BJ (cell line): ENCODE measurements around the gene ETHE1. TPM values are rescaled to one million over a fixed set of nuclear protein-coding genes. Genes with fewer than 3 reads are reported as not detected.

Experiments
- CTCF ChIA-PET: fragments of 350-600 bp; formaldehyde crosslinking; extraction: SDS; loops from one replicate; lab custom pipeline; 2021; ENCODE audit warnings: antibody characterized with exemption, inconsistent platforms; lab: Yijun Ruan, JAX
- POLR2A ChIA-PET: fragments of 300-600 bp; sonication (Branson Sonifier 250); formaldehyde crosslinking; extraction: SDS; loops from one replicate; lab custom pipeline; 2021; ENCODE audit warnings: antibody characterized with exemption; lab: Charles Lee
- DNase-seq: peaks from one replicate; pipeline ENCODE4 v3.0.0-alpha.2; 2011; ENCODE audit warnings: low read depth
- H3K27me3 ChIP-seq: 2 replicates; pipeline ENCODE4 v1.6.0; 2011; ENCODE audit warnings: low read length; ENCODE audit not compliant: control insufficient read depth, insufficient read depth
- H3K36me3 ChIP-seq: 2 replicates; pipeline ENCODE4 v1.5.1; 2011; ENCODE audit warnings: low read length; ENCODE audit not compliant: control insufficient read depth, insufficient read depth
- H3K4me3 ChIP-seq: 2 replicates; pipeline ENCODE4 v1.5.1; 2011; ENCODE audit warnings: low read depth, mild to moderate bottlenecking, control low read depth, low read length
- CTCF ChIP-seq: IDR thresholded peaks from 2 replicates; pipeline ENCODE4 v1.5.1; 2011; ENCODE audit warnings: low read depth, mild to moderate bottlenecking, control low read depth, inconsistent platforms, low read length, moderate library complexity; ENCODE audit not compliant: insufficient read depth
- polyA plus RNA-seq: library from polyadenylated mRNA; depleted of rRNA; stranded (reverse); fragments of >200 nt; gene quantifications from 2 replicates; pipeline ENCODE4 v1.2.3, GENCODE V29; 2011

Gene ETHE1
- polyA plus RNA-seq, 1 experiment = 261 TPM

DNA sequence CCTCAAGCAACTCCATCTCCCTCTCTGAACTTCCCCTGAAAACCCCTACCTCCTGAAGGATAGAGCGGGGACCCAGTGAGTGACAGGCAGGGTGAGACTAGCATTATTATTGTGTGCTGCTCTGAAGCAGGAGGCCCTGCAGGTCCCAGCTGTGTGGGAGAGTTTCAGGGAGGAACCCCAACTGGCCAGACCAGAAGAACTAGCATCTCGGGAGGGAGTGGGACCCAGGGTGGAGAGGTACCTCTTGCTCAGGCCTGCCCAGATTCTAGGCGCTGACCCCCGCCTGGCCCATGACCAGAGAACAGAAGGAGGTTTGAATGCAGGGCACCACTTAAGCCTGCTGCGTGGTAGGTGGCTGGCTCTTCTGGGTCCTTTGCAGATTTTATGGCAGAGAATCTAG, 55.9 kb downstream of the ETHE1 start:
- Histone ChIP-seq H3K36me3 (no peaks in the 10 kb centered on the region), H3K27me3 (no peaks in the 10 kb centered on the region), H3K4me3 (no peak overlapping the region)
- DNase-seq = no peak
- no peak for TF ChIP-seq CTCF
- CTCF ChIA-PET = interaction anchor here (1.1 to 1.3 kb wide), 2 partner anchors 24 kb away, joined by 3 read pairs; no protein-coding TSS in a partner anchor
- POLR2A ChIA-PET = no interaction called here

DNA sequence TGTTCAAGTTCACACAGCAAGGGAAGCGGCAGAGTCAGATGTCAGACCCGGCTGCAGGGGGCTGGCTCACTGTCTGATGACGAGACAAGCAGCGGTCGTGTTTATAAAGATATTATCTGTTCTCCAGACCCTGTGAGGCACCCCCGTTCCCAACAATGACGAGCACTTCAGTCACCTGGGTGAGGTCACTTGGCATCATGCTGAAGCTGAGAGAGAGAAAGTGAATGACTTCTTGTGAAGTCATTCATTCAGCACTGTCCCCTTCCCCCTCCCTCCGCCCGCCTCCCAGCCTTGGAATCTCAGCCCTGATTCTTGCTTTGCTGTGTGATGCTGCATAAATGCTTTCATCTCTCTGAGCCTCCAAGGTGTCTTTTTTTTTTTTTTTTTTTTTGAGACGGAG, 56.7 kb downstream of the ETHE1 start:
- no peak for TF ChIP-seq CTCF
- Histone ChIP-seq H3K4me3 (no peak overlapping the region), H3K36me3 (no peaks in the 10 kb centered on the region), H3K27me3 (no peaks in the 10 kb centered on the region)
- DNase-seq = peak; percentile 9
- POLR2A ChIA-PET = no interaction called here
- CTCF ChIA-PET = interaction anchor here (1.1 kb wide), 1 partner anchor 23 kb away, joined by 3 read pairs; no protein-coding TSS in a partner anchor

GRCh38 chr19:43469160-43469480, 57.9 kb downstream of the ETHE1 start:
- ChIA-PET POLR2A (no interaction called here), CTCF (interaction anchor here (0.6 to 1.1 kb wide), 4 partner anchors 11 to 258 kb away, joined by 3 read pairs; no protein-coding TSS in a partner anchor)
- no peaks in the 10 kb centered on the region for H3K36me3 ChIP-seq
- H3K4me3 ChIP-seq = no peak overlapping the region
- no peak for TF ChIP-seq CTCF
- H3K27me3 ChIP-seq = no peaks in the 10 kb centered on the region; the same call in 1 of the 2 replicates
- no peak for DNase-seq

DNA sequence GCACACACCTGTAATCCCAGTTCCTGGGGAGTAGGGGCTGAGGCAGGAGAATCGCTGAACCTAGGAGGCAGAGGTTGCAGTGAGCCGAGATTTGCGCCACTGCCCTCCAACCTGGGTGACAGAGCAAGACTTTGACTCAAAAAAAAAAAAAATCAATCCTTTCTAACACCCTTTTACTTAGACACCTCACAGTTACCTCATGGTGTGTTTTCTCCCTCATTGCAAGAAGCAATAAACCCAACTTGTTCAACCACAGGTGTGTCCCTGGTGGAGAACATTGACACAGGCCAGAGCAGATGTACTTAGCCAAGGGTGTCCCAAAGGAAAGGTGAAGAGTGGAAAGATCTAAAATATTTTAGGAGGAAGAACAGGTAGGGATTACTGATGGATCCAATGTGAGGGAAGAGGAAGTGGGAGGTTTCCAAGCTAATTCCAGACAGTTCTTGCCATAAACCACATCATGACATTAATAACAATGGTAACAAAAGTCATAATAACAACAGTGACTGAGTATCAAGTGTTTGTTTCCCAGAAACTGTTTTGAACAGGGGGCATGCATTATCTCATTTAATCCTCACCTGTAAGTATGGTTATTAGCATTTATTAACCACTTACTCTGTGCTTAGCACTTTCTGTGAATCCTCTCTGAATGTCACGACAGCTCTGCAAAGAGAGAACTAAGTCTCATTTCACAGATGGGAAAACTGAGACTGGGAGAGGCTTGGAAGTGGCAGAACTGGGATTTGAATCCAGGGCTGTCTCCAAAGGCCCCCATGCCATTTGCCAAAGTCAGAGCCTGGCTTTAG, 58.4 kb downstream of the ETHE1 start:
- ChIA-PET CTCF (interaction anchor here (0.7 to 1.1 kb wide), 3 partner anchors 12 to 60 kb away, joined by 3 read pairs; no protein-coding TSS in a partner anchor), POLR2A (interaction anchor here (0.6 kb wide), 1 partner anchor 26 kb away, joined by 4 read pairs; no protein-coding TSS in a partner anchor)
- Histone ChIP-seq H3K4me3 (no peak overlapping the region), H3K36me3 (no peaks in the 10 kb centered on the region), H3K27me3 (no peaks in the 10 kb centered on the region; the same call in 1 of the 2 replicates)
- no peak for TF ChIP-seq CTCF
- no peak for DNase-seq

GRCh38 chr19:43467730-43468129, 59.3 kb downstream of the ETHE1 start:
- peak; percentile 35 for DNase-seq
- no peak for TF ChIP-seq CTCF
- Histone ChIP-seq H3K27me3 (no peaks in the 10 kb centered on the region; the same call in 1 of the 2 replicates), H3K4me3 (no peak overlapping the region), H3K36me3 (no peaks in the 10 kb centered on the region)
- CTCF ChIA-PET = no interaction called here
- POLR2A ChIA-PET = interaction anchor here (0.6 kb wide), 1 partner anchor 27 kb away, joined by 4 read pairs; no protein-coding TSS in a partner anchor
